GM12878 (cell line): ENCODE measurements around the gene DUSP14. TPM values are rescaled to one million over a fixed set of nuclear protein-coding genes. Genes with fewer than 3 reads are reported as not detected.
A peak's percentile ranks its signal among the peaks of the same experiment; 100 is the strongest.

Source experiments
- BACH1 ChIP-seq: fragments of 450-650 bp; IDR thresholded peaks from 2 replicates; pipeline ENCODE4 v1.6.1; 2017; ENCODE audit warnings: mild to moderate bottlenecking, borderline replicate concordance
- CBX5 ChIP-seq: sonication (generic); IDR thresholded peaks from 2 replicates; pipeline ENCODE4 v1.6.1; 2016; ENCODE audit warnings: low read depth, moderate library complexity, mild to moderate bottlenecking, inconsistent platforms
- CHD4 ChIP-seq: fragments of 200-600 bp; sonication (generic); IDR thresholded peaks from 2 replicates; pipeline ENCODE4 v1.6.1; 2016; ENCODE audit warnings: mild to moderate bottlenecking
- DPF2 ChIP-seq: fragments of 450-650 bp; IDR thresholded peaks from 2 replicates; pipeline ENCODE4 v1.6.1; 2017; ENCODE audit warnings: mild to moderate bottlenecking
- EGR1 ChIP-seq, 2 experiments: IDR thresholded peaks; 1 replicate in 1 of 2; 2 replicates in 1 of 2; pipeline ENCODE4 v1.6.1; 2011 to 2012; ENCODE audit warnings: low read depth in 2 of 2, low read length in 2 of 2, borderline replicate concordance in 1 of 2, mild to moderate bottlenecking in 1 of 2, moderate library complexity in 1 of 2
- ESRRA ChIP-seq: IDR thresholded peaks from 2 replicates; pipeline ENCODE4 v1.6.1; 2012; ENCODE audit warnings: mild to moderate bottlenecking, low read length, improper control_type of control experiment
- ETV6 ChIP-seq, 2 experiments: fragments of 450-650 bp in 1 of 2; IDR thresholded peaks in 1 of 2; conservative IDR thresholded peaks in 1 of 2; 2 replicates each; pipeline ENCODE4 v1.6.1; 2014; ENCODE audit warnings: antibody characterized with exemption in 1 of 2, borderline replicate concordance in 1 of 2, low read depth in 1 of 2, mild to moderate bottlenecking in 1 of 2, moderate library complexity in 1 of 2
- GABPA ChIP-seq: IDR thresholded peaks from 2 replicates; pipeline ENCODE4 v1.6.1; 2014; ENCODE audit warnings: antibody characterized with exemption, low read depth, mild to moderate bottlenecking, inconsistent platforms
- KAT2A ChIP-seq: conservative IDR thresholded peaks from 2 replicates; pipeline ENCODE4 v1.6.1; 2011; ENCODE audit warnings: low read depth, low read length; ENCODE audit not compliant: control insufficient read depth
- KDM1A ChIP-seq: fragments of 200-600 bp; sonication (generic); IDR thresholded peaks from 2 replicates; pipeline ENCODE4 v1.6.1; 2016; ENCODE audit warnings: borderline replicate concordance
- MEF2B ChIP-seq: fragments of 450-650 bp; IDR thresholded peaks from 2 replicates; pipeline ENCODE4 v1.6.1; 2018; ENCODE audit warnings: mild to moderate bottlenecking, moderate library complexity; ENCODE audit not compliant: partially characterized antibody, poor library complexity, severe bottlenecking
- NFYA ChIP-seq: IDR thresholded peaks from 2 replicates; pipeline ENCODE4 v1.6.1; 2011; ENCODE audit warnings: low read depth, mild to moderate bottlenecking, low read length, improper control_type of control experiment, borderline replicate concordance
- NR2F1 ChIP-seq: fragments of 450-650 bp; conservative IDR thresholded peaks from 2 replicates; pipeline ENCODE4 v1.6.1; 2017; ENCODE audit warnings: mild to moderate bottlenecking
- POLR2A ChIP-seq: IDR thresholded peaks from 2 replicates; pipeline ENCODE4 v1.6.1; 2011; ENCODE audit warnings: low read depth, mild to moderate bottlenecking, low read length
- RAD21 ChIP-seq: IDR thresholded peaks from 2 replicates; pipeline ENCODE4 v1.6.1; 2011; ENCODE audit warnings: mild to moderate bottlenecking, low read depth, low read length, moderate library complexity; ENCODE audit not compliant: insufficient read depth
- RELA ChIP-seq: fragments of 450-650 bp; IDR thresholded peaks from 2 replicates; pipeline ENCODE4 v1.8.0; 2014; ENCODE audit warnings: borderline replicate concordance; ENCODE audit not compliant: partially characterized antibody
- SMAD1 ChIP-seq: fragments of 450-650 bp; IDR thresholded peaks from 2 replicates; pipeline ENCODE4 v1.6.1; 2018; ENCODE audit warnings: mild to moderate bottlenecking, low read depth; ENCODE audit not compliant: partially characterized antibody
- ZNF592 ChIP-seq: fragments of 450-650 bp; IDR thresholded peaks from 2 replicates; pipeline ENCODE4 v1.6.1; 2017; ENCODE audit warnings: mild to moderate bottlenecking, moderate library complexity
- polyA plus RNA-seq, 11 experiments: library from polyadenylated mRNA; depleted of rRNA in 4 of 11; unstranded in 6 of 11; stranded (reverse) in 5 of 11; fragments of >200 nt; fragmentation: Nextera tagmentation in 4 of 11; fragmentation: Illumina TruSeq in 1 of 11; extraction: Ambion mirVana in 4 of 11; extraction: Trizol in 1 of 11; gene quantifications; 1 replicate in 1 of 11; 2 replicates in 10 of 11; pipeline versions ENCODE4 v1.2.1 to v1.2.3, GENCODE V29; 2011 to 2016; ENCODE audit warnings: inconsistent platforms in 2 of 11, missing spikeins in 2 of 11, low read depth in 1 of 11
- total RNA-seq, 4 experiments: library from RNA; depleted of rRNA in 3 of 4; stranded (reverse); fragments of >200 nt in 3 of 4; fragmentation: Illumina TruSeq in 1 of 4; extraction: Trizol in 1 of 4; gene quantifications; 2 replicates each; pipeline versions ENCODE4 v1.2.1 to v1.2.3, GENCODE V29; 2013 to 2021
- TF ChIP-seq, protein P1 (sequence below): IDR thresholded peaks from 2 replicates; pipeline ENCODE4 v1.6.1; 2012; ENCODE audit warnings: low read depth, low read length, improper control_type of control experiment
- TF ChIP-seq, protein P2 (sequence below): fragments of 450-650 bp; formaldehyde crosslinking; IDR thresholded peaks from 2 replicates; pipeline ENCODE4 v1.5.0; 2022; ENCODE audit warnings: mild to moderate bottlenecking, missing genetic modification characterization
- TF ChIP-seq, protein P3 (sequence below): IDR thresholded peaks from 2 replicates; pipeline ENCODE4 v1.6.1; 2012; ENCODE audit warnings: low read depth, low read length, improper control_type of control experiment

Gene DUSP14
- total and polyA plus RNA-seq, 10 of the 15 experiments (the other 5 are each of a cell fraction or from before 2014, with no cell fraction given), result 14.5 to 36.5 (median 24.4) TPM

DNA sequence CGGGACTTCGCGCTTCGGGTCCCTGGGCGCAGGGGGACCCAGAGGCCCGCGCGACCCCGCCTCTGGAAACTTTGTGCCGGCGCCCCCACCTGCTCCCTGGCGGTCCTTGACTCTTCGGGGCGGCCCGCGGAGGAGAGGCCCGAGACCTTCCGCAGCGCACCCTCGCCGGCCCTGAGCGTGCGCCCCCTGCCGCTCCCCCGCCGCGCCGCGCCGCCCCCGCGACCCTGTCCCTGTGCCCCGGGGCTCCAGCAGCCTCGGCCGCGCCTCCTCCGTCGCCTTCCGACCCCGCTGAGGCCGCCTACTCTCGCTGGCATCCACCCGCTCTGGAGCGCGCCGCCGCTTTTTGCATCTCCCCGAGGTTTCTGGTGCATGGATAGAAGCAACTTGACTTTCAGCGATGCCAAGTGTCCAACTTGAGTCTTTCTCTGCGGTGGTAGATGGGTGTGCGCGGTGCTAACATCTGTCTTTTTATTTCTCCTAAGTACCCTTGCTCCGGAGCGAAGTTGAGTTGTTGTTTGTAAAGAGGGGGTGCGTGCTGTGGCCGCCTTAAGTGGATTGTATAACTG, 414 bp downstream of the DUSP14 start (continued):
- TF ChIP-seq KDM1A (no peak), SMAD1 (no peak), NR2F1 (peak; percentile 71; the same call in 1 of the 2 replicates), DPF2 (peak; percentile 35), MEF2B (no peak), RAD21 (no peak), NFYA (no peak), EGR1 (IDR thresholded peaks at IDR 0.05; ENCODE audit: borderline replicate concordance in 1 of 2, low read depth in 2 of 2, low read length in 2 of 2) (peak in 1 of 2 experiments; percentile 99; a peak in 2 of 3 replicates), ETV6 (conservative IDR thresholded peaks at IDR 0.05 in 1 of 2, IDR thresholded peaks at IDR 0.05 in 1 of 2; ENCODE audit: borderline replicate concordance in 1 of 2, low read depth in 1 of 2) (no peak), GABPA (no peak), CHD4 (no peak), ZNF592 (0 out of 2 replicates have a peak, but pooled peaks have one; percentile 39), POLR2A (no peak), ESRRA (no peak), KAT2A (no peak), RELA (no peak), BACH1 (peak; percentile 34; the same call in 1 of the 2 replicates), CBX5 (no peak)
- TF ChIP-seq, protein P1, sequence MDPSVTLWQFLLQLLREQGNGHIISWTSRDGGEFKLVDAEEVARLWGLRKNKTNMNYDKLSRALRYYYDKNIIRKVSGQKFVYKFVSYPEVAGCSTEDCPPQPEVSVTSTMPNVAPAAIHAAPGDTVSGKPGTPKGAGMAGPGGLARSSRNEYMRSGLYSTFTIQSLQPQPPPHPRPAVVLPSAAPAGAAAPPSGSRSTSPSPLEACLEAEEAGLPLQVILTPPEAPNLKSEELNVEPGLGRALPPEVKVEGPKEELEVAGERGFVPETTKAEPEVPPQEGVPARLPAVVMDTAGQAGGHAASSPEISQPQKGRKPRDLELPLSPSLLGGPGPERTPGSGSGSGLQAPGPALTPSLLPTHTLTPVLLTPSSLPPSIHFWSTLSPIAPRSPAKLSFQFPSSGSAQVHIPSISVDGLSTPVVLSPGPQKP, result no peak
- TF ChIP-seq, protein P2, sequence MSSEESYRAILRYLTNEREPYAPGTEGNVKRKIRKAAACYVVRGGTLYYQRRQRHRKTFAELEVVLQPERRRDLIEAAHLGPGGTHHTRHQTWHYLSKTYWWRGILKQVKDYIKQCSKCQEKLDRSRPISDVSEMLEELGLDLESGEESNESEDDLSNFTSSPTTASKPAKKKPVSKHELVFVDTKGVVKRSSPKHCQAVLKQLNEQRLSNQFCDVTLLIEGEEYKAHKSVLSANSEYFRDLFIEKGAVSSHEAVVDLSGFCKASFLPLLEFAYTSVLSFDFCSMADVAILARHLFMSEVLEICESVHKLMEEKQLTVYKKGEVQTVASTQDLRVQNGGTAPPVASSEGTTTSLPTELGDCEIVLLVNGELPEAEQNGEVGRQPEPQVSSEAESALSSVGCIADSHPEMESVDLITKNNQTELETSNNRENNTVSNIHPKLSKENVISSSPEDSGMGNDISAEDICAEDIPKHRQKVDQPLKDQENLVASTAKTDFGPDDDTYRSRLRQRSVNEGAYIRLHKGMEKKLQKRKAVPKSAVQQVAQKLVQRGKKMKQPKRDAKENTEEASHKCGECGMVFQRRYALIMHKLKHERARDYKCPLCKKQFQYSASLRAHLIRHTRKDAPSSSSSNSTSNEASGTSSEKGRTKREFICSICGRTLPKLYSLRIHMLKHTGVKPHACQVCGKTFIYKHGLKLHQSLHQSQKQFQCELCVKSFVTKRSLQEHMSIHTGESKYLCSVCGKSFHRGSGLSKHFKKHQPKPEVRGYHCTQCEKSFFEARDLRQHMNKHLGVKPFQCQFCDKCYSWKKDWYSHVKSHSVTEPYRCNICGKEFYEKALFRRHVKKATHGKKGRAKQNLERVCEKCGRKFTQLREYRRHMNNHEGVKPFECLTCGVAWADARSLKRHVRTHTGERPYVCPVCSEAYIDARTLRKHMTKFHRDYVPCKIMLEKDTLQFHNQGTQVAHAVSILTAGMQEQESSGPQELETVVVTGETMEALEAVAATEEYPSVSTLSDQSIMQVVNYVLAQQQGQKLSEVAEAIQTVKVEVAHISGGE (CRISPR knock-in tag), result no peak
- TF ChIP-seq, protein P3, sequence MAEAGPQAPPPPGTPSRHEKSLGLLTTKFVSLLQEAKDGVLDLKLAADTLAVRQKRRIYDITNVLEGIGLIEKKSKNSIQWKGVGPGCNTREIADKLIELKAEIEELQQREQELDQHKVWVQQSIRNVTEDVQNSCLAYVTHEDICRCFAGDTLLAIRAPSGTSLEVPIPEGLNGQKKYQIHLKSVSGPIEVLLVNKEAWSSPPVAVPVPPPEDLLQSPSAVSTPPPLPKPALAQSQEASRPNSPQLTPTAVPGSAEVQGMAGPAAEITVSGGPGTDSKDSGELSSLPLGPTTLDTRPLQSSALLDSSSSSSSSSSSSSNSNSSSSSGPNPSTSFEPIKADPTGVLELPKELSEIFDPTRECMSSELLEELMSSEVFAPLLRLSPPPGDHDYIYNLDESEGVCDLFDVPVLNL, result no peak
- TF ChIP-seq, all 136 proteins: peak for 14
